Right kidney (tissue), 1 donor: ENCODE measurements around the gene DCUN1D3.
A peak's percentile ranks its signal among the peaks of the same experiment; 100 is the strongest.

ENCODE experiments used
- DNase-seq: peaks from one replicate; pipeline ENCODE4 v3.0.0-alpha.2; 2016

Gene DCUN1D3

DNA sequence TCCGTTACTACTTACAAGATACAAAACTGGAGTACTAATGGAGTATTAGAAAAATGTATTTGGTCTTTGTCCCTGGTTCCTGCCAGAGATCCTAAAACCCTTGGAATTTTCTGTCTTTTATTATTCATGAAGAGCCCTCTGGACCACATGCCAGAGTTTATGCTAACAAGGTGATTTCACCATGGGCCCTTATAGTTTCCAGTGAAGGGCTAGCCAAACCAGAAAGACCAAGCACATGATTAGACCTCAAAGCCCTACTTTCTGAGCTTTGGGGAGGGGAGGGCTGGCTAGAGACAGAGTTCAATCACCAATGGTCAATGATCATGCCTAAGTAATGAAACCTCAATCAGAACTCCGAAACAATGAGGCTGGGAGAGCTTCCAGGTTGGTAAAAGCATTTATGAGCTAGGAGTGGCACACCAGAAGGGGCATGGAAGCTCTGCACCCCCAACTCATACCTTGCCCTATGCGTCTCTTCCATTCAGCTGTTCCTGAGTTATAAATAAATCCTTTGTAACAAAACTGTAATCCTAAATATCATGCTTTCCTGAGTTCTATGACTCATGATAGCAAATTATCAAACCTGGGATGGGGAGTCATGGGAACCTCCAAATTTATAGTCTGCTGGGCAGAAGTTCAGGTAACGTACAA lies 10.4 kb downstream of the DCUN1D3 start:
- DNase-seq = no peak

DNA sequence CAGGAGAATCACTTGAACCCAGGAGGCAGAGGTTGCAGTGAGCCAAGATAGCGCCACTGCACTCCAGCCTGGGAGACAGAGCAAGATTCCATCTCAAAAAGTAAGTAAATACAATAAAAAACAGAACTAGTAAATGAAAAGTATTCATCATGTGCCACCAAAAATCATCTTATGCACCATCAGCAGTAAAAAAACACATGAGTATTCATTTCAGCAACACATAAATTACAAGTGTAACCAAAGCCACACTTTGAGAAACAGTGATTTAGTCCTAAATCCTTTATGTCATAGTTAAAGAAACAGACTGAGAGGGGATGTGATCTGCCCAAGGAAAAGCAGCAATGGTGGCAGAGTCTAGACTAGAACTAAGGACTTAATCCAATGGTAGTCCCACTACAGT lies 13.0 kb downstream of the DCUN1D3 start:
- no peak for DNase-seq

DNA sequence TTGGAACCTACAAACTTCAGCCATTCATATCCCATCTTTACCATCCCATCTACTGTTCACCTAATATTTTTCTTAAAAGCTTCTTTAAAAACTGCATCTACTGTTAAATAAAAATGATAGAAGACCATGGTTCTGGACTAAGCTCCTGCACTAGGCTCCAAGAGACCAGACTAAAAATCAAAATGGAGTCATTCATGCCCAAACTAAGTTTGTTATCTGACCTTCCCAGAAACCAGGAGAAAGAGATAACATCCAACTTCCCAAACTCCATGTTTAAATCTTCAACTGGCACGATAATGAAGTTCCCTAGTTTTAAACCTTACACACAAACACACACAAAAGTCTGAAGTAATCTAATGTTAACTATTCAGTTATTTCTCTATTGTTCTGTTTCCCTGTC lies 13.8 kb downstream of the DCUN1D3 start:
- no peak for DNase-seq

- no peak for DNase-seq
Measured at GRCh38 chr16:20884240-20884556, 16.0 kb downstream of the DCUN1D3 start.

DNA sequence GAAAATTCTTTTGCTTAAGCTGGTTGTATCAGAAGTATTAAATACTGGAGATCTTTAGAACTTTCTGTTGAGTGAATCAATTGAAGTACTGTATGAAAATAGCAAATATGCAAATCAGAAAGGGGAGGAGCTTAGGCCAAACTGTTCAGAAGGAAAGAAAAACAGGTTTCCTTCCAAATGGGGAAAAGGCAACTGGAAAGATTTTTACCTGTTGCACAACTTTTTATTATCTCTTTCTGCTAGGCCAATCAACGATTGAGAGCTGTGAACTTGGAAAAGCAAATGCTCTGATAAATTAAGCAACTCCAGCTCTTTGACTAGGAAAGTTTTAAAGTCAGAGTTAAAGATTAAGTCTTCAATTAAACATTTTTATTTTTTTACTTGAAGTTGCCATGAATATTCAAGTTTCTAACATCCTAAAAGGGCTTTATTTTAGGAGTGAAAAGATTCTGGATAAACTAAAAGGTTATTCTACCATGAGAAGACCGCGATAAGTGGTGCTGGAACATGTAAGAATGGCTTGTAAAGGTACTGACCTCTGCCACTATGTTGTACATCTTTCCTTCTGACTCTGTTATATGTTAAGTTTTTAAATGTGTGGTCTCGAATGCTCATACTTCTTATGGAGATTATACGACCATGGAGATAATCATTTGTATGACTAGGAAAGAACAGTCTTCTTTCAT lies 16.5 kb downstream of the DCUN1D3 start:
- DNase-seq = no peak

DNA sequence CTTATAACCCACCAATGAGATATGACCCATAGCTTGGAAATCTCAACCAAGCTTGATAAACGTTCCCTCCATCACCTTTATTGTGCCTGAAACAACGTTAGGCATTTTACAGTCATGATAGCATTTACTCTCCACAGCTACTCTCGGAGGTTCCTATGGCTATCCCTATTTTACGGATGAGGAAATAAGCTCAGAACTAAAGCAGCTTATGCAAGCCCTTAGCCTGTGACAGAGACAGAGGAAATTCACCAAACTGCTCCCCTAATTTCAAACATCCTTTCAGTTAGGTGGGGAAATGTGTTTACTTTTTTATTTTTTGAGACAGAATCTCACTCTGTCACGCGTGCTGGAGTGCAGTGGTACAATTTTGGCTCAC lies 18.7 kb downstream of the DCUN1D3 start:
- DNase-seq = no peak

GRCh38 chr16:20880867-20881502 lies 19.2 kb downstream of the DCUN1D3 start:
- DNase-seq = no peak

- no peak for DNase-seq
Measured at GRCh38 chr16:20879175-20880040, 20.8 kb downstream of the DCUN1D3 start.

- peak; percentile 46 for DNase-seq
Measured at GRCh38 chr16:20878682-20879147, 21.4 kb downstream of the DCUN1D3 start.

- DNase-seq = no peak
Measured at GRCh38 chr16:20875355-20875650, 24.9 kb downstream of the DCUN1D3 start.

GRCh38 chr16:20874088-20874581 lies 26.0 kb downstream of the DCUN1D3 start:
- no peak for DNase-seq

- DNase-seq = no peak
Measured at GRCh38 chr16:20873331-20873730, 26.8 kb downstream of the DCUN1D3 start.

GRCh38 chr16:20871941-20872815 lies 28.0 kb downstream of the DCUN1D3 start:
- no peak for DNase-seq

DNA sequence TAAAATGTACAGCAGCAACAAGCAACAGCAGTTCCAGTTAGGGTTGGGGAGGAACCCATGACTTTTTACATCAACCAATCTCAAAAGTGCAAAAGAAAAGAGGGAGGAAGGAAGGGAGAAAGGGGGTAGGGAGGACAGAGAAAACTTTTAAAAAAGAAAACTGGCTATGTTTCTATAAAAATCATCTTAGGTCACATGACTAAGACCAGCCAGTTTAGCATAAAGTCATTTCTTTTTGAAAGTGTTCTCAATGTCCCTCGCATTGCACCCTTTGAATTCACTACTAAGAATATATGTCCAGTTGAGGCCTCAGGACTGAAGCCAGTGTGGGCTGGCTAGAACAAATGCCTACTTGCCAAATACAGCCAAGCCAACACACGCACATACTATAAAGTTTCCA lies 28.9 kb downstream of the DCUN1D3 start:
- DNase-seq = no peak

- DNase-seq = no peak
Measured at GRCh38 chr16:20870122-20870820, 29.9 kb downstream of the DCUN1D3 start.

GRCh38 chr16:20868890-20869289 lies 31.3 kb downstream of the DCUN1D3 start:
- no peak for DNase-seq

DNA sequence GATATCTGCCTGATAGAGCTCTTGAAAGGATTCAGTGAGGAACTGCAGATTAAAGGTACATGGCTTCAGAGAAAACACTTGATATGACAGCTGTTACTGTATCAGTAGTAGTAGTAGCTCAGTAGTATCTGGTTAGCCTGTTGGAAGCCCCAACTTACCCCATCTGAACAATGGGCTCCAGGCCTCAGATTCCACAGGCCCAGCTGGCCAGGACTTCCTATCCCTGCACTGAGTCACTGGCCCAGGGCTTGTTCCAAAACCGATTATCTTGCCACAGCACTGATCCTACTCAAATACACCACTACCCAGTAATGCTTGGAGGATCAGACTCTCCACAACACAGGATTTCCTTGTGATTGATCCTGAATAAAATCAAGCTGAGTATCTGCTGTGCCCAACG lies 32.6 kb downstream of the DCUN1D3 start:
- no peak for DNase-seq

DNA sequence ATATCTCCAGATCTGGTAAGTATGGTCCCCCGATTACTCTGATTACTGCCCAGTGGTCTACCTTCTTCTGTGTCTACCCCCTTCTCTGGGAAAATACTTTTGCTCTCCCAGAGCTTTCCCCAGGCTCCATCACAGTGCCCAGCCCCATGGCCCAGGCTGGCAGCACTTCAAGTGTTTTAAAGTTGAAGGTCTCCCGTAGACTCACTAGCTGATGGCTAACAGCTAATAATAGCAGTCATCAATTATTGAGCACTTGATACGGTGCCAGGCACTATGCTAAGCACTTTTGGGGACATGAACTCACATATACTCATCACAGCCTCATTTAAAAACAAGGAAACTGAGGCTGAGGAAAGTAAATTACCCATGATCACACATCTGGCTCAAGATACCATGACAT lies 33.4 kb downstream of the DCUN1D3 start:
- DNase-seq = no peak

- DNase-seq = no peak
Measured at GRCh38 chr16:20866145-20866772, 33.9 kb downstream of the DCUN1D3 start.

- no peak for DNase-seq
Measured at GRCh38 chr16:20865420-20866131, 34.6 kb downstream of the DCUN1D3 start.
